ENCODE measurements around the gene IDI1. TPM values are rescaled to one million over a fixed set of nuclear protein-coding genes. Genes with fewer than 3 reads are reported as not detected.

The IDI1 gene
- total and polyA plus RNA-seq, 2 of the 13 experiments (the other 11 are each of a cell fraction or from before 2014, with no cell fraction given): 44.4 to 145 TPM

GRCh38 chr10:1097436-1097835 is 48.5 kb upstream of the IDI1 start:
- ChIA-PET CTCF (ENCODE audit: low intra/inter-chr PET ratio, low total read pairs) (no interaction called here), POLR2A (no interaction called here)
- Histone ChIP-seq H4K20me1 (ENCODE audit: insufficient read depth, low read length) (no peaks in the 10 kb centered on the region; the same call in 1 of the 2 replicates), H3K27me3 (ENCODE audit: control insufficient read depth in 1 of 2, insufficient read depth in 2 of 2, low read length in 2 of 2) (no peaks in the 10 kb centered on the region), H3K9me3 (ENCODE audit: low read length) (no peaks in the 10 kb centered on the region), H2AFZ (ENCODE audit: low read length) (no peak overlapping the region), H3K27ac (ENCODE audit: extremely low read length, insufficient read depth, low read length) (no peak overlapping the region), H3K4me3 (replicated peaks in 1 of 3; ENCODE audit: insufficient read depth in 1 of 3, low read depth in 2 of 3, low read length in 3 of 3) (no peak overlapping the region), H3K9ac (ENCODE audit: insufficient read depth, low read depth, low read length) (no peak overlapping the region), H3K79me2 (ENCODE audit: insufficient read depth, low read length) (no peaks in the 10 kb centered on the region), H3K36me3 (replicated peaks in 1 of 2; ENCODE audit: control insufficient read depth in 1 of 2, insufficient read depth in 2 of 2, low read length in 2 of 2) (peaks cover 10 to 65% of the 10 kb centered on the region in 2 experiments), H3K4me2 (ENCODE audit: low read depth, low read length) (no peak overlapping the region), H3K4me1 (ENCODE audit: insufficient read depth, low read length) (no peaks in the 10 kb centered on the region)
- ATAC-seq (no peak), FAIRE-seq (no peak), DNase-seq (ENCODE audit: low spot score) (no peak)
- in situ Hi-C loops (cut with HindIII; ENCODE audit: extremely low pct_ligation_motif_present, low pct_unique_long_range_greater_than_20kb): no loop called here
- intact Hi-C loops (cut with micrococcal nuclease; ENCODE audit: unreplicated experiment): no loop called here
- WGBS (ENCODE audit: low lambda C conversion rate): 100% methylated on average over 4 of the region's 6 CpGs
- no TSS peak for BruUV-seq (replicated peaks)
- TF ChIP-seq ZNF839 (CRISPR knock-in tag; IDR thresholded peaks at IDR 0.05; ENCODE audit: borderline replicate concordance) (no peak), EZH2 (conservative IDR thresholded peaks at IDR 0.05; ENCODE audit: low read depth, low read length) (no peak), ZNF772 (CRISPR knock-in tag; IDR thresholded peaks at IDR 0.05) (no peak), REPIN1 (CRISPR knock-in tag; IDR thresholded peaks at IDR 0.05; ENCODE audit: borderline replicate concordance, low read depth) (no peak), ZNF501 (CRISPR knock-in tag; IDR thresholded peaks at IDR 0.05) (no peak), MYPOP (CRISPR knock-in tag; IDR thresholded peaks at IDR 0.05) (no peak)
- TF ChIP-seq, protein P1, sequence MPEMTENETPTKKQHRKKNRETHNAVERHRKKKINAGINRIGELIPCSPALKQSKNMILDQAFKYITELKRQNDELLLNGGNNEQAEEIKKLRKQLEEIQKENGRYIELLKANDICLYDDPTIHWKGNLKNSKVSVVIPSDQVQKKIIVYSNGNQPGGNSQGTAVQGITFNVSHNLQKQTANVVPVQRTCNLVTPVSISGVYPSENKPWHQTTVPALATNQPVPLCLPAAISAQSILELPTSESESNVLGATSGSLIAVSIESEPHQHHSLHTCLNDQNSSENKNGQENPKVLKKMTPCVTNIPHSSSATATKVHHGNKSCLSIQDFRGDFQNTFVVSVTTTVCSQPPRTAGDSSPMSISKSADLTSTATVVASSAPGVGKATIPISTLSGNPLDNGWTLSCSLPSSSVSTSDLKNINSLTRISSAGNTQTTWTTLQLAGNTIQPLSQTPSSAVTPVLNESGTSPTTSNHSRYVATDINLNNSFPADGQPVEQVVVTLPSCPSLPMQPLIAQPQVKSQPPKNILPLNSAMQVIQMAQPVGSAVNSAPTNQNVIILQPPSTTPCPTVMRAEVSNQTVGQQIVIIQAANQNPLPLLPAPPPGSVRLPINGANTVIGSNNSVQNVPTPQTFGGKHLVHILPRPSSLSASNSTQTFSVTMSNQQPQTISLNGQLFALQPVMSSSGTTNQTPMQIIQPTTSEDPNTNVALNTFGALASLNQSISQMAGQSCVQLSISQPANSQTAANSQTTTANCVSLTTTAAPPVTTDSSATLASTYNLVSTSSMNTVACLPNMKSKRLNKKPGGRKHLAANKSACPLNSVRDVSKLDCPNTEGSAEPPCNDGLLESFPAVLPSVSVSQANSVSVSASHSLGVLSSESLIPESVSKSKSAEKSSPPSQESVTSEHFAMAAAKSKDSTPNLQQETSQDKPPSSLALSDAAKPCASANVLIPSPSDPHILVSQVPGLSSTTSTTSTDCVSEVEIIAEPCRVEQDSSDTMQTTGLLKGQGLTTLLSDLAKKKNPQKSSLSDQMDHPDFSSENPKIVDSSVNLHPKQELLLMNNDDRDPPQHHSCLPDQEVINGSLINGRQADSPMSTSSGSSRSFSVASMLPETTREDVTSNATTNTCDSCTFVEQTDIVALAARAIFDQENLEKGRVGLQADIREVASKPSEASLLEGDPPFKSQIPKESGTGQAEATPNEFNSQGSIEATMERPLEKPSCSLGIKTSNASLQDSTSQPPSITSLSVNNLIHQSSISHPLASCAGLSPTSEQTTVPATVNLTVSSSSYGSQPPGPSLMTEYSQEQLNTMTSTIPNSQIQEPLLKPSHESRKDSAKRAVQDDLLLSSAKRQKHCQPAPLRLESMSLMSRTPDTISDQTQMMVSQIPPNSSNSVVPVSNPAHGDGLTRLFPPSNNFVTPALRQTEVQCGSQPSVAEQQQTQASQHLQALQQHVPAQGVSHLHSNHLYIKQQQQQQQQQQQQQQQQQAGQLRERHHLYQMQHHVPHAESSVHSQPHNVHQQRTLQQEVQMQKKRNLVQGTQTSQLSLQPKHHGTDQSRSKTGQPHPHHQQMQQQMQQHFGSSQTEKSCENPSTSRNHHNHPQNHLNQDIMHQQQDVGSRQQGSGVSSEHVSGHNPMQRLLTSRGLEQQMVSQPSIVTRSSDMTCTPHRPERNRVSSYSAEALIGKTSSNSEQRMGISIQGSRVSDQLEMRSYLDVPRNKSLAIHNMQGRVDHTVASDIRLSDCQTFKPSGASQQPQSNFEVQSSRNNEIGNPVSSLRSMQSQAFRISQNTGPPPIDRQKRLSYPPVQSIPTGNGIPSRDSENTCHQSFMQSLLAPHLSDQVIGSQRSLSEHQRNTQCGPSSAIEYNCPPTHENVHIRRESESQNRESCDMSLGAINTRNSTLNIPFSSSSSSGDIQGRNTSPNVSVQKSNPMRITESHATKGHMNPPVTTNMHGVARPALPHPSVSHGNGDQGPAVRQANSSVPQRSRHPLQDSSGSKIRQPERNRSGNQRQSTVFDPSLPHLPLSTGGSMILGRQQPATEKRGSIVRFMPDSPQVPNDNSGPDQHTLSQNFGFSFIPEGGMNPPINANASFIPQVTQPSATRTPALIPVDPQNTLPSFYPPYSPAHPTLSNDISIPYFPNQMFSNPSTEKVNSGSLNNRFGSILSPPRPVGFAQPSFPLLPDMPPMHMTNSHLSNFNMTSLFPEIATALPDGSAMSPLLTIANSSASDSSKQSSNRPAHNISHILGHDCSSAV (CRISPR knock-in tag; IDR thresholded peaks at IDR 0.05; ENCODE audit: borderline replicate concordance): no peak
- TF ChIP-seq, protein P2, sequence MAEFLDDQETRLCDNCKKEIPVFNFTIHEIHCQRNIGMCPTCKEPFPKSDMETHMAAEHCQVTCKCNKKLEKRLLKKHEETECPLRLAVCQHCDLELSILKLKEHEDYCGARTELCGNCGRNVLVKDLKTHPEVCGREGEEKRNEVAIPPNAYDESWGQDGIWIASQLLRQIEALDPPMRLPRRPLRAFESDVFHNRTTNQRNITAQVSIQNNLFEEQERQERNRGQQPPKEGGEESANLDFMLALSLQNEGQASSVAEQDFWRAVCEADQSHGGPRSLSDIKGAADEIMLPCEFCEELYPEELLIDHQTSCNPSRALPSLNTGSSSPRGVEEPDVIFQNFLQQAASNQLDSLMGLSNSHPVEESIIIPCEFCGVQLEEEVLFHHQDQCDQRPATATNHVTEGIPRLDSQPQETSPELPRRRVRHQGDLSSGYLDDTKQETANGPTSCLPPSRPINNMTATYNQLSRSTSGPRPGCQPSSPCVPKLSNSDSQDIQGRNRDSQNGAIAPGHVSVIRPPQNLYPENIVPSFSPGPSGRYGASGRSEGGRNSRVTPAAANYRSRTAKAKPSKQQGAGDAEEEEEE (CRISPR knock-in tag; IDR thresholded peaks at IDR 0.05; ENCODE audit: borderline replicate concordance): no peak
- TF ChIP-seq, protein P3, sequence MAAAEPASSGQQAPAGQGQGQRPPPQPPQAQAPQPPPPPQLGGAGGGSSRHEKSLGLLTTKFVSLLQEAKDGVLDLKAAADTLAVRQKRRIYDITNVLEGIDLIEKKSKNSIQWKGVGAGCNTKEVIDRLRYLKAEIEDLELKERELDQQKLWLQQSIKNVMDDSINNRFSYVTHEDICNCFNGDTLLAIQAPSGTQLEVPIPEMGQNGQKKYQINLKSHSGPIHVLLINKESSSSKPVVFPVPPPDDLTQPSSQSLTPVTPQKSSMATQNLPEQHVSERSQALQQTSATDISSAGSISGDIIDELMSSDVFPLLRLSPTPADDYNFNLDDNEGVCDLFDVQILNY (CRISPR knock-in tag; conservative IDR thresholded peaks at IDR 0.05): no peak
